HL-60 (cell line): ENCODE results near the gene RGMB.

Experiments
- DNase-seq, 2 experiments: peaks; one replicate each; pipeline ENCODE4 v3.0.0-alpha.2; 2010 to 2020; ENCODE audit warnings: low read depth in 1 of 2, low spot score in 1 of 2
- H3K27ac ChIP-seq: fragments of 250-450 bp; sonication (Bioruptor Pico); replicated peaks from 2 replicates; pipeline ENCODE4 v1.5.1; 2020; ENCODE audit warnings: mild to moderate bottlenecking, moderate library complexity
- H3K27me3 ChIP-seq: fragments of 250-450 bp; sonication (Bioruptor Pico); 2 replicates; pipeline ENCODE4 v1.5.1; 2021; ENCODE audit warnings: mild to moderate bottlenecking, moderate library complexity; ENCODE audit not compliant: insufficient read depth, poor library complexity, severe bottlenecking
- H3K4me3 ChIP-seq: replicated peaks from 2 replicates; pipeline ENCODE4 v1.5.1; 2011; ENCODE audit warnings: mild to moderate bottlenecking, control low read depth, low read length; ENCODE audit not compliant: insufficient read depth
- GABPA ChIP-seq: IDR thresholded peaks from 2 replicates; pipeline ENCODE4 v1.6.1; 2012; ENCODE audit warnings: low read depth
- POLR2AphosphoS5 ChIP-seq: IDR thresholded peaks from 2 replicates; pipeline ENCODE4 v1.6.1; 2012; ENCODE audit warnings: low read depth
- SPI1 ChIP-seq: IDR thresholded peaks from 2 replicates; pipeline ENCODE4 v1.6.1; 2012; ENCODE audit warnings: low read depth, mild to moderate bottlenecking, borderline replicate concordance
- TF ChIP-seq, protein P1 (sequence below): IDR thresholded peaks from 2 replicates; pipeline ENCODE4 v1.6.1; 2012; ENCODE audit warnings: low read depth; ENCODE audit not compliant: insufficient replicate concordance
- TF ChIP-seq, protein P2 (sequence below): IDR thresholded peaks from one replicate; pipeline ENCODE4 v1.5.1; 2011; ENCODE audit warnings: low read length, control low read depth, inconsistent platforms; ENCODE audit not compliant: insufficient read depth

The RGMB gene

DNA sequence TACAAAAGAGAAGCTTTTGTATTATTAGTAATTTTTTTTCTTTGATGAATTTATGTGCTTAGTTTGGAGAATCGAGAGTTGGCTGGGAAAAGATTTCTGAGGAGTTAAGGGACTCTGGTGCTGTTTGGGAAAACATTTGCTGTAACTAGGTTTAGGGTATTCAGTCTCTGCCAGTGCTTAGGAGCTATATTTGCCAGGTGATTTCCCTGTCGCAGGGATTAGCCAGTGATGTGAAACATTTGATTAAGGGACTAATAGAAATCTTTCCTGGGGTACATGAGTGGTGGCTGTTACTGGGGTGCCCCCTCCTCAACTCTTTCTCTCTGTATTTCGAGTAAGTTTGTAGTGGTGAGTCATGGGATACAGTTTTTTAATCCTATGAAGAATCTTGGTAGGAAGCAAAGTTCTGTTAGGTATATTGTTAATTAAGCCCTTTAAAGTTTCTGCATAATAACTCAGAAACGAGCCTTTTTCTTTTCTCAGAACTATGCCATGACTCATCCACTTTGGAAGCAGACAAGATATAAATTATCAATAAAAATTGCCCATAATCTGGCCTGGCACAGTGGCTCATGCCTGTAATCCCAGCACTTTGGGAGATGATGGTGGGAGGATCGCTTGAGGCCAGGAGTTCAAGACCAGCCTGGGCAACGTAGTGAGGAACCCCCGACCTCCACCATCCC lies 18.6 kb downstream of the RGMB start:
- no peak overlapping the region for H3K27ac ChIP-seq
- no peak for DNase-seq
- no peak overlapping the region for H3K4me3 ChIP-seq
- H3K27me3 ChIP-seq: no peaks in the 10 kb centered on the region
- TF ChIP-seq POLR2AphosphoS5 (no peak), SPI1 (no peak), GABPA (no peak)
- TF ChIP-seq, protein P1, sequence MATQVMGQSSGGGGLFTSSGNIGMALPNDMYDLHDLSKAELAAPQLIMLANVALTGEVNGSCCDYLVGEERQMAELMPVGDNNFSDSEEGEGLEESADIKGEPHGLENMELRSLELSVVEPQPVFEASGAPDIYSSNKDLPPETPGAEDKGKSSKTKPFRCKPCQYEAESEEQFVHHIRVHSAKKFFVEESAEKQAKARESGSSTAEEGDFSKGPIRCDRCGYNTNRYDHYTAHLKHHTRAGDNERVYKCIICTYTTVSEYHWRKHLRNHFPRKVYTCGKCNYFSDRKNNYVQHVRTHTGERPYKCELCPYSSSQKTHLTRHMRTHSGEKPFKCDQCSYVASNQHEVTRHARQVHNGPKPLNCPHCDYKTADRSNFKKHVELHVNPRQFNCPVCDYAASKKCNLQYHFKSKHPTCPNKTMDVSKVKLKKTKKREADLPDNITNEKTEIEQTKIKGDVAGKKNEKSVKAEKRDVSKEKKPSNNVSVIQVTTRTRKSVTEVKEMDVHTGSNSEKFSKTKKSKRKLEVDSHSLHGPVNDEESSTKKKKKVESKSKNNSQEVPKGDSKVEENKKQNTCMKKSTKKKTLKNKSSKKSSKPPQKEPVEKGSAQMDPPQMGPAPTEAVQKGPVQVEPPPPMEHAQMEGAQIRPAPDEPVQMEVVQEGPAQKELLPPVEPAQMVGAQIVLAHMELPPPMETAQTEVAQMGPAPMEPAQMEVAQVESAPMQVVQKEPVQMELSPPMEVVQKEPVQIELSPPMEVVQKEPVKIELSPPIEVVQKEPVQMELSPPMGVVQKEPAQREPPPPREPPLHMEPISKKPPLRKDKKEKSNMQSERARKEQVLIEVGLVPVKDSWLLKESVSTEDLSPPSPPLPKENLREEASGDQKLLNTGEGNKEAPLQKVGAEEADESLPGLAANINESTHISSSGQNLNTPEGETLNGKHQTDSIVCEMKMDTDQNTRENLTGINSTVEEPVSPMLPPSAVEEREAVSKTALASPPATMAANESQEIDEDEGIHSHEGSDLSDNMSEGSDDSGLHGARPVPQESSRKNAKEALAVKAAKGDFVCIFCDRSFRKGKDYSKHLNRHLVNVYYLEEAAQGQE: no peak
- TF ChIP-seq, protein P2, sequence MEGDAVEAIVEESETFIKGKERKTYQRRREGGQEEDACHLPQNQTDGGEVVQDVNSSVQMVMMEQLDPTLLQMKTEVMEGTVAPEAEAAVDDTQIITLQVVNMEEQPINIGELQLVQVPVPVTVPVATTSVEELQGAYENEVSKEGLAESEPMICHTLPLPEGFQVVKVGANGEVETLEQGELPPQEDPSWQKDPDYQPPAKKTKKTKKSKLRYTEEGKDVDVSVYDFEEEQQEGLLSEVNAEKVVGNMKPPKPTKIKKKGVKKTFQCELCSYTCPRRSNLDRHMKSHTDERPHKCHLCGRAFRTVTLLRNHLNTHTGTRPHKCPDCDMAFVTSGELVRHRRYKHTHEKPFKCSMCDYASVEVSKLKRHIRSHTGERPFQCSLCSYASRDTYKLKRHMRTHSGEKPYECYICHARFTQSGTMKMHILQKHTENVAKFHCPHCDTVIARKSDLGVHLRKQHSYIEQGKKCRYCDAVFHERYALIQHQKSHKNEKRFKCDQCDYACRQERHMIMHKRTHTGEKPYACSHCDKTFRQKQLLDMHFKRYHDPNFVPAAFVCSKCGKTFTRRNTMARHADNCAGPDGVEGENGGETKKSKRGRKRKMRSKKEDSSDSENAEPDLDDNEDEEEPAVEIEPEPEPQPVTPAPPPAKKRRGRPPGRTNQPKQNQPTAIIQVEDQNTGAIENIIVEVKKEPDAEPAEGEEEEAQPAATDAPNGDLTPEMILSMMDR: no peak

DNA sequence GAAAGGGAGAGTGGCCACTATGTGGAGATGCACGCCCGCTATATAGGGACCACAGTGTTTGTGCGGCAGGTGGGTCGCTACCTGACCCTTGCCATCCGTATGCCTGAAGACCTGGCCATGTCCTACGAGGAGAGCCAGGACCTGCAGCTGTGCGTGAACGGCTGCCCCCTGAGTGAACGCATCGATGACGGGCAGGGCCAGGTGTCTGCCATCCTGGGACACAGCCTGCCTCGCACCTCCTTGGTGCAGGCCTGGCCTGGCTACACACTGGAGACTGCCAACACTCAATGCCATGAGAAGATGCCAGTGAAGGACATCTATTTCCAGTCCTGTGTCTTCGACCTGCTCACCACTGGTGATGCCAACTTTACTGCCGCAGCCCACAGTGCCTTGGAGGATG lies 19.8 kb downstream of the RGMB start:
- Histone ChIP-seq H3K27ac (no peak overlapping the region), H3K27me3 (no peaks in the 10 kb centered on the region), H3K4me3 (no peak overlapping the region)
- no peak for DNase-seq
- TF ChIP-seq, protein P2: no peak
- TF ChIP-seq POLR2AphosphoS5: no peak
- no peak for TF ChIP-seq SPI1
- TF ChIP-seq, protein P1: no peak
- no peak for TF ChIP-seq GABPA

DNA sequence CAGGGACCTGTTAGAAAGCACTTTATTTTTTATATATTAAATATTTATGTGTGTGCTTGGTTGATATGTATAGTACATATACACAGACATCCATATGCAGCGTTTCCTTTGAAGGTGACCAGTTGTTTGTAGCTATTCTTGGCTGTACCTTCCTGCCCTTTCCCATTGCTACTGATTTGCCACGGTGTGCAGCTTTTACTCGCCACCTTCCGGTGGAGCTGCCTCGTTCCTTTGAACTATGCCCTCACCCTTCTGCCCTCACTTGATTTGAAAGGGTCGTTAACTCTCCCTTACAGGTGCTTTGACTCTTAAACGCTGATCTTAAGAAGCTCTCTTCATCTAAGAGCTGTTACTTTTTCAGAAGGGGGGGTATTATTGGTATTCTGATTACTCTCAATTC lies 20.5 kb downstream of the RGMB start:
- Histone ChIP-seq H3K27ac (no peak overlapping the region), H3K27me3 (no peaks in the 10 kb centered on the region), H3K4me3 (no peak overlapping the region)
- no peak for TF ChIP-seq SPI1
- TF ChIP-seq GABPA: no peak
- TF ChIP-seq POLR2AphosphoS5: no peak
- TF ChIP-seq, protein P2: no peak
- no peak for DNase-seq
